AG20443 (cell line): ENCODE results near the gene ASIC4.
A peak's percentile ranks its signal among the peaks of the same experiment; 100 is the strongest.

Experiments used
- DNase-seq: peaks from one replicate; pipeline ENCODE4 v3.0.0; 2012; ENCODE audit warnings: low spot score, mixed read lengths

The ASIC4 gene

DNA sequence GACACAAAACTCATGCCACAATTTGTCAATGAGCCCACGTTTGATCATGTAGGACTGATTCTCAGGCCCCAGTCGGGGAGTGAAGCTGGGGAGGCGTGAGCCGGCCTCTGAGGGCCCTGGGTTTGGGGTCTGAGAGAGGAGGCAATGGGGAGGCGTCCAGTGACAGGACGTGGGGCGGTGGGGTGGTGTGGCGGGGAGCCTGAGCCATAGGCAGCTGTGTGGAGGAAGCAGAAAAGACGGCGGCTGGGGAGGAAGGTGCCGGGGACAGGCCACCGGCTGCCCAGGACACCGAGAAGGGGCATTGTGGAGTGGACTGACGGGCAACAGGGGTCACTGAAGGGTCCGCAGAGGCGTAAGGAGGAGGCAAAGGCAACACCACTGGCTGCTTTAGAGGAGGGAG is 22.1 kb downstream of the ASIC4 start:
- DNase-seq: no peak

DNA sequence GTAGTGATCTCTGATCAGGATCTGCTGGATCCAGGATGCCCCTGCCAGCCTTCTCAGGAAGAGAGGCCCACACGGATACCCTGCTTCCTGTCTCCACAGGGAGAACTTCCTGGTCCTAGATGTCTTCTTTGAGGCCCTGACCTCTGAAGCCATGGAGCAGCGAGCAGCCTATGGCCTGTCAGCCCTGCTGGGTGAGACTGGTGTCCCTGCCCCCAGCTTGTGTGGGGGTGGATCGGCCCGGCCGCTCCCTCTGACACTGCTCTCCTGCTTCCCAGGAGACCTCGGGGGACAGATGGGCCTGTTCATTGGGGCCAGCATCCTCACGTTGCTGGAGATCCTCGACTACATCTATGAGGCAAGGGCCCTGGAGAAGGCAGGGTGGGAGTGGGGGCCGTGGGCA is 22.7 kb downstream of the ASIC4 start:
- DNase-seq: no peak

DNA sequence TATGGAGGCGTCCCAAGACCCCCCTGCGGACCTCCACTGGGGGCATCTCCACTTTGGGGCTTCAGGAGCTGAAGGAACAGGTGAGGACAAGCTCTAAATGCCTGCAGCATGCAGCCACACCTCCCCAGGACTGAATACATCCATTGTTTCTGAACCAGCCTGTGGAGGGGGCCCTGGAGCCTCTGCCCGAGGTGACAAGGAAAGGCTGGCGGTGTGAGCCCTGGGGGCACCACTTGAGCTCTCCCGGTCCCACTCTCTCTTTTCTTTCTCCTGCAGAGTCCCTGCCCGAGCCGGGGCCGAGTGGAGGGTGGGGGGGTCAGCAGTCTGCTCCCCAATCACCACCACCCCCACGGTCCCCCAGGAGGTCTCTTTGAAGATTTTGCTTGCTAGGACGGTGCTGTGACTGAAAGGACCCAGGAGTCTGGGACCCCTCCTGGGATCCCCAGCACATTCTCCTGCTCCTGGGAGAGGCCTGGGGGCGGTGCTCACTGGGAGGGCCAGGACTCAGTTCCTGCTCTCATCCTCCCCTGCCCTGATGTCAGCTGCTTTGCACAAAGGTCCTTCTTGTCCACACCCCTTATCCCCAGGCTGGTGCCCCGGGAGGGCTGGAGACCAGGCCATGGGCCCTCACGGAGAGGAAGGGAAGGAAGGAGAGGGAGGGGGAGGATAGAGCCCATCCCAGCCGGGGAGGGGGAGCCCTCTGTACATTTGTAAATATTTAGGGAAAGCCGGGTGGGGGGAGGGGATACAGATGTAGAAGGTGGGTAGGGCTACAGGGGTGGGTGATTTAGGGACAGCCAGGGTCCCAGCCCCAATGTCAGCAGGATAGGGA is 23.6 kb downstream of the ASIC4 start:
- no peak for DNase-seq

DNA sequence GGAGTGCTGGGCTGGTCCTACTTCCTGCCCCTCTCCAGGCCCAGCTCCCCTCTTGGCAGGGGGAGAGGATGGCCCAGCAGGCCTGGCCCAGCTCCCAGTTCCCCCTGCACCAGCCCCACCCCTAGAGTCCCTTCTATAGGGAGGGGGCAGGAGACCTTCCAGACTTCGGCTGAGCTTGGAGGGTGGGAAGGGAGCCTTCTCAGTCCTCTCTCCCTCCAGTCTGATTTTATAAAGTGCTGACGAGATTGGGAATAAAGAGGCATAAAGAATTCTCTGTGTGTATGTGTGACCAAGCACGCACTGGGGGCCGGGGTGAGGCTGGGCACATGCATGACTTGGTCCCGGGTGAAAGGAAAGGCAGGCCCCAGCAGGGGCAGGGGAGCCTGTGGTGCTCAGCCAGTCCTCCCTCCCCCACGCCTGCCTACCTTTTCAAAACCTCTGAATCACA is 24.2 kb downstream of the ASIC4 start:
- DNase-seq: no peak

DNA sequence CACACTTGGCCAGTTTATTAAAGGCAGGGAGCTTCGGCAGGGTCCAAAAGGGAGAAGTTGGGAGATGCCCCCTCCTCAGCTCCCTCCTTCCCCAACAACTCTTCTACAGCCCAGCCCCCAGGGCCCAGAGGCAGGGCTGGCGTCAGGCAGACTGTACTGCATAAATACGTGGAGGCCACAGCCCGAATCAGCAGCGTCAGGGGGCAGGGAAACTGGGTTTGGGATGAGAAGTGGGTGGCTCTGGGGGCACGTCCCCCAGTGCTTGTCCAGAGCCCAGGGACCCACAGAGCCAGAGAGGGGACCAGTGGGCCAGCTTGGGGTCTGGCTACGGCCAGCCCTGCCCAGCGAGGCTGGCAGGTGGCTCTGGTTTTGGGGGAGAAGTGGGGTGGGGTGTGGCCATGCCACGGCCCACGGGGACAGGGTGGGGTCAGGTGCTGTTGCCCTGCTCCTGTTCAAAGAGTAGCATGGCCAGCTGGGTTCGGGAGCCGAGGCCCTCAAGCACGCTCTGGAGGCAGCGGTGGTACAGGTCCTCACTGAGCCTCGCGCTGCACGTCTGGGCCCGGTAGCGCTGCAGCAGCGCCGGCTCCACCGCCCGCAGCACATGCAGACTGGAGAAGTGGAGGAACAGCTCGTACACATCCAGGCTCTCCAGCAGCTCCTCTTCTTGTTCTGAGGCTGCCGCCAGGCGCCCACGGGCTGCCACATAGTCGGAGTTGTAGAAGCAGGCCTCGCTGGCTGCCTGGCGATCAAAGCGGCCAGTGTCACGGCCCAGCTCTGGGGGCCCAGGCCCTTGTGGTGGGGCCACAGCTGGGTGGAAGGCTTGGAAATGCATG is 24.9 kb downstream of the ASIC4 start:
- no peak for DNase-seq

DNA sequence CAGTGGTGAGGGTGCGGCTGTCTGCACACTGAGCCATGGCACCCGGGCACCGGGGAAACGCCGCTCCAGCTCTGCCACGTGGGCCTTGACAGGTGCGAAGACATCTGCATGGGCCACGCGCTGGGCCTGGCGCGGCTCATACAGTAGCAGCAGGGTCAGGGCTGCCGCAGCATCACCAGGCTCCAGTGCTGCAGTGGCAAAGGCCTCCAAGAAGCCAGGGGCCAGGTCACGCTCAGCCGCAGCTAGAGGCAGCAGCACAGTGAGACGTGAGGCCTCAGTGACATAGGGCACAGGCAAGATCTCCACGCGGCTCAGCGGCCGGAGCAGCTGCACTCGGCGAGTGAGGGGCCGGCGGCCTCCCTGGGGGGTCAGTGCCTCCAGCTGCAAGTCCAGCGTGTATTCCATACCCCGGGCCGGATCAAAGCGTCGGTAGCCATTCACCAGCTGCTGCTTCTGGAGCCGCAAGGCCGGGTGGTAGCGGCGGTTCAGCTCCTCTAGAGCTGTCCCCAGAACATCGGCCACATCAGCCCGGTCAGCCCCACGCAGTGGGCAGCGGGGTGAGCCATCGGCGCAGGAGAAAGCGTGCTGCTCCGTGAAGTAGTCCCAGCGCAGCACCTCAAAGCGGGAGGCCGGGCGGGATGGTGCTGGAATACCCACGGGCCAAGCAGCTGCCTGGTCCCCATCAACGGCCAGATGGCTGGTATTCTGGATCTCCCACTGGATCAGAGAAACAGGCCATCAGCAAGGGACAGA is 25.8 kb downstream of the ASIC4 start:
- no peak for DNase-seq

DNA sequence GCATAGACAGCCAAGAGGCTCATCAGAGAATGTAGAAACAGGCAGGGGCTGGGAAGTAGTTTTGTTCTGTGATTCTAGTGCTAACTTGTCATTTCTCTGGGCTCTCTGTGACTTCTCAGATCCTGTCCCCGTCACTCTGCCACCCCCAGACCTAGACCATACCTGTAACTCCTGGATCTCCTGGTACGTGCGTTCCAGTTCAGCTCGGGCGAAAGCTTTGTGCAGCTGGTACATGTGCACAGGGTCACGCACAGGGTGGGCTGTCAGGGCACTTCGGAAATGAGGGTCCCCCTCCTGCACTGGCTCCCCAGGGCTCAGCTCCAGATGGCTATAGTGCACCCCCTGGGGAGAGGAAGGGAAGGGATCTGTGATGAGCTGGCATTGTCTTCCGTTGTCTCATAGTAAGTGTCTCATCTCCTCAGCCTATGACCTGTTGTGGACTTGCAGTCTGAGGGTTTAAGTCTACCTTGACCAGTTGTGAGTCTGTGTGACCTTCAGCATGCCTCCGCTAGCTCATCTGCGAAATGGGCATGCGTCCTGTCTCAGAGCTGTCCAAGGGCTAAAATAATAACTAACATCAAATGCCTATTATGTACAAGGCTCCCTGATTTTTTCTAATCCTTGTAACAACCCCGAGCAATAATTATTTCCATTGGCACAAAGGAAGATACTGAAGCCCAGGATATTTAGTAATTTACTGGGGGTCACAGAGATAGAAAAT is 26.7 kb downstream of the ASIC4 start:
- no peak for DNase-seq

DNA sequence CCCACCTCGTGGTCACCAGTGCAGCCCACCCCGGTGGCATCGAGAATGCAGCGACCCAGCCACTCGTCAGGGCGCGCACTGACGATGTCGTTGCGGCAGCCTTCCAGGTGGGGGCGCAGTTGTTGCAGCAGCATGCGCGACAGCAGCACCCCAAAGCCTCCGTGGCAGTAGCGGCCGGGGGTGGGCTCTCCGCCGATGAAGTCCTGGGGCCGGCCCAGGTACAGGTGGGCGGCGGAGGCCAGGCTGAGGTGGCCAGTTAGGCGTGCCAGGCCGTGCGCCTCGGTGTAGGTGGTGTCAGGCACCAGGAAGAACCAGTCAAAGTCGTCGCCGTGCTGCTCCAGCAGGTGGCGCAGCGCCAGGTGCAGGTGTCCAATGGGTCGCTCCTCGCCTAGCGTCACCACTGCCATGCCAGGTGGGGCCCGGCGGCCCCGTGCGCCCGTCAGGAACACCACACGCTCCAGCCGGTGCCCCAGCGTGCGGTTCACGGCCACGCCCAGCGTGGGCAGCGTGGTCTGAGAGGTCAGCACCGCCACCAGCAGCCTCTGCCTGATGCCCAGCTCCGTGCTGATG is 27.4 kb downstream of the ASIC4 start:
- DNase-seq: peak; percentile 43

DNA sequence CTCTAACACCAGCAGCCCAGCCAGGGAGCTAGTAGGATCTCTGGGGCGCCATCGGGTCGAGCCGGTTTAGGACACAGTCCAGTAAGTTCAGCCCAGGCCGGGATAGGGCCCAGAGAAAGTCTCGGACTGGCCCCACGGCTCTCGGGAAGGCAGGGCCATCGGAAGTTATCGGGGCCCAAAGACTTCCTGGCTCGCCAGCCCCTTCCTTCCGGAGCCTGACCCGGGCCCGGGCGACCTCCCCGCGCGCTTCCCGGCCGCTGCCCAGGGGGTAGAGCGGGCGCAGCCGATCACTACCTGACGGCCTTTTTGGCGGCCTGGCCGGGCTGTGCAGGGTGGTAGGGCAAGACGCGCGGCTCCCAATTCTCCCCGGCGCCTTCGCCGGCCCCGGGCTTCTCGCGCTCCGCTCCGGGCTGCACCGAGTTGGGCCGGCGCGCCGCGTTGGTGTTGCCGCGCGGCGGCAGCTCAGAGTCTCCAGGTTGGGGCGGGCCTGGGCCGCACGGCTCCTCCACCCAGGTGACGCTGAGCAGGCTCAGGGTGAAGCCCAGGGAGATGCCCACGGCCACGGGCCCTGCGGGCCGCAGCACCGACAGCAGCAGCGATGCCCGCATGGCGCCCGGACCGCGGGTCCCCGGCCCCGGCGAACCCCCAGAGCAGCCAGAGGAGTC is 28.8 kb downstream of the ASIC4 start:
- peak; percentile 65 for DNase-seq

DNA sequence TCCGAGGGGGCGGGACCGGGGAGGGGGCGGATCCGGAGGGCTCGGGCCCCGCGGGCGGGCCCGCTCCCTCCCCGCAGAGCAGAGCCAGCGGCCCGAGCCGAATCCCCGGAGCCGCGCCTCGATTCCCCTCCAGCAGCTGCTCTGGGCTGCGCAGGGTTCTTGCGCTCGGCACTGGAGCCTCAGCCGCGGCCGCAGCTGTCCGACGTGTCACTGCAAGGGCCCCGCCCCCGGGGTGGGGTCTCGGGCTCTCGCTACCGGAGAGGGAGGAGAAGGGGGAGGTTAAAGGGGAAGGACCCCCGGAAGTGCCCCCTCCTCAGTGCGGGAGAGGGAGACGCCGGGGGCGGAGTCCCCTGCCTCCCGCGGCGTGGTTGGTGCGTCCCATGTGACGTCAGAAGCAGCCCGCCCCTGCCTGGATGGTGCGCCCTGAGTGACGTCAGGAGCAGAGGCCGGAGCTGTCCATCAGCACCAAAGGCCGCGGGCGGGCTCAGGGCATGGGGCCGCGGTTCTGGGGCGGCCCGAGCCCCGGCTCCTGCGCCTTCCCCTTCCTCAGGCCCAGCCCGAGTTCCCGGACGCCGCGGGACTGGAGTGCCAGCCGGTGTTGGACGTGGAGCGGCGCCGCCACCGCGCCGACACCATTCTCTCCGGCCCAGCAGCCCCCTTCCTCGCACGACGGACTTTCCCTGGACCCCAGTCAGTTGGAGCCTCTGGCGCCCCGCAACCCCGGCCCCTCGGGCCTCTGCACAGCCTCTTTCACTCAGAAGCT is 29.5 kb downstream of the ASIC4 start, which contains the start of the genes CHPF and TMEM198:
Gene CHPF, minus strand, starts transcription at position 214 of the 763 bp plus-strand sequence. CDS start 271 bp downstream, outside the sequence.
Gene TMEM198, plus strand, starts transcription at position 433 of the 763 bp plus-strand sequence. CDS start 700 bp downstream, outside the sequence.
- peak; percentile 99 for DNase-seq

DNA sequence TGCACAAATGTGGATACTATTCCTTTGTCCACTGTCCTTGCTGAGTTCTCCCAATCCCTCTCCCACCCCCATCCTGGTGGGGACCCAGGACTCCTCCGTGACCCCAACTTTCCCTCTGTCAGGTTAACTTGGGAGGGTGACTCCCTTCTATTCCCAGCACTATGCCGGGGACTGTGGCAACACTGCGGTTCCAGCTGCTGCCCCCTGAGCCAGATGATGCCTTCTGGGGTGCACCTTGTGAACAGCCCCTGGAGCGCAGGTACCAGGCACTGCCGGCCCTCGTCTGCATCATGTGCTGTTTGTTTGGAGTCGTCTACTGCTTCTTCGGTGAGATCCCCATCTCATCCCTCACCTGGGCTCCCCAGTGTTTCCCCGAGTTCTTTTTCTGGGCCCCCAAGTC is 30.3 kb downstream of the ASIC4 start:
- no peak for DNase-seq

DNA sequence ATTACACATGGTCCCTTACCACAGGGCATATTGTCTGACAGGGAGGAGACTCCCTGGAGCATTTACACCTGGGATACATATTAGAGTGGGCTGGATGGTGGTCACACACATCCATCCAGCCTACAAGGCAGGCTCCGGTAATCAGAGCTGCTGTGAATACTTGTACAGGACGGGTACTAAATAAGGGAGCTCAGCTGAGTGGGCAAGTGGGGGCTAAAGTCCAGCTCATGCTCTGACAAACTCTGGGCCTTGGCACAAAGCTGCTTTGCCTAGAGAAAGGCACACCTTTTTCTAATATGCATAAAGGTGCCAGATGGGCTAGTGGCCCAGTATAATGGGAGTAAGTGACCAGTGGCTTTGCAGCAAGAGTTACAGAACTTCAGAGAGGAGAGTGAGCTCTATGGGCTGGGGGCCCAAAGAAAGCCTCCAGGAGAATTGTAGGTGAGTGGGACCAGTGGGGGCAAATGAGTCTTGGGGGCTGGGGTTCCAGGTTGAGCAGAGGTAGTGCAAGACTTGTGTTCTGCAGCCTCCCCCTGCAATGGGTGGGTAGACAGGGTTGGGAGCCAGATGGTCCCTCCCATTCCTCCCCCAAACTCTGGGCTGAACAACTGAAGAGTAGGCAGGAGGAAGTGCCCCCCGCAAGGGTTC is 31.1 kb downstream of the ASIC4 start:
- DNase-seq: no peak

DNA sequence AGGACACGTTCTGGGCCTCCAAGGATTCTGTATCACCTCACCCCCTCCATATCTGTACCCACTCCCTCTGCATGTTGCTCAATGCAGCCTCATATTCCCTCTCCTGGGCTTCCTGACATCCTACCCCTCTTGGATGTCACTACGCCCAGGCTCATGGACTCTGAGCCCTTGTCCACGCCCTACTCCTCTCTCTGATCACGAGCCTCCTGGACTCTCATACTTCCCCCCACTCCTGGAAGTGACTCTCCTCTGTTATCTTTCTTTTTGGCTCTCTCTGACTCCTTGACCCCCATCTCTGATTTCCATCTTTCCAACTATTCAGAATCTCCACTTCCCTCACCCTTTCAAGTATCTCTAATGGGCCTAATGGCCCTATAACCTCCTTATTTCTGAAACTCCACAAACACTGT is 31.7 kb downstream of the ASIC4 start:
- DNase-seq: no peak

DNA sequence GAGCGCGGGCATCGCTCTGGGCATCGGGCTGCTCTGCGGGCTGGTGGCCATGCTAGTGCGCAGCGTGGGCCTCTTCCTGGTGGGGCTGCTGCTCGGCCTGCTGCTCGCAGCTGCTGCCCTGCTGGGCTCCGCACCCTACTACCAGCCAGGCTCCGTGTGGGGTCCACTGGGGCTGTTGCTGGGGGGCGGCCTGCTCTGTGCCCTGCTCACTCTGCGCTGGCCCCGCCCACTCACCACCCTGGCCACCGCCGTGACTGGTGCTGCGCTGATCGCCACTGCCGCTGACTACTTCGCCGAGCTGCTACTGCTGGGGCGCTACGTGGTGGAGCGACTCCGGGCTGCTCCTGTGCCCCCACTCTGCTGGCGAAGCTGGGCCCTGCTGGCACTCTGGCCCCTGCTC is 33.3 kb downstream of the ASIC4 start:
- no peak for DNase-seq

DNA sequence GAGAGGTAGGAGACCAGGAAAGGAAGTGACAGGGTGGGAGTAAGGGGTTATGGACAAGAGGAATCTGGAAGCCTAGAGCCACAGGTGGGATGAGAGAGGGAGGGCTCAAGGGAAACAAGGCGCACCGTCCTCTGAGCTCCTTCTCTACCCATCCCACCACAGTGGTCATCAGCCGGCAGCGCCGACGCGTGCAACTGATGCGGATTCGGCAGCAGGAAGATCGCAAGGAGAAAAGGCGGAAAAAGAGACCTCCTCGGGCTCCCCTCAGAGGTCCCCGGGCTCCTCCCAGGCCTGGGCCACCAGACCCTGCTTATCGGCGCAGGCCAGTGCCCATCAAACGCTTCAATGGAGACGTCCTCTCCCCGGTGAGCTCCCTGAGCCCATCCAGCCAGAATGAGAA is 34.7 kb downstream of the ASIC4 start:
- DNase-seq: no peak

DNA sequence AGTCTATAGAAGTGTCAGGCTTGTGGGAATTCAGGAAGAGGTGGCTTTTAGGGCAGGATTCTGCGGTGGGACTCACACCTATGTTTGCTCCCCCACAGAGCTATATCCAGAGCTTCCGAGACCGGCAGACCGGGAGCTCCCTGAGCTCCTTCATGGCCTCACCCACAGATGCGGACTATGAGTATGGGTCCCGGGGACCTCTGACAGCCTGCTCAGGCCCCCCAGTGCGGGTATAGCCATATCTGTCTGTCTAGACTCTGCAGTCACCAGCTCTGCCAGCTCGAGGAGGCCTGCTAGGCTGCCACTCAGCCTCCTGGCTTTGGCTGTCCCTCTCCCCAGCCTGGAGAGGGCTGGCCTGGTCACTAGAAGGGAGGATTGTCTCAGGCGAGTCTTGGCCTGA is 35.3 kb downstream of the ASIC4 start:
- no peak for DNase-seq

DNA sequence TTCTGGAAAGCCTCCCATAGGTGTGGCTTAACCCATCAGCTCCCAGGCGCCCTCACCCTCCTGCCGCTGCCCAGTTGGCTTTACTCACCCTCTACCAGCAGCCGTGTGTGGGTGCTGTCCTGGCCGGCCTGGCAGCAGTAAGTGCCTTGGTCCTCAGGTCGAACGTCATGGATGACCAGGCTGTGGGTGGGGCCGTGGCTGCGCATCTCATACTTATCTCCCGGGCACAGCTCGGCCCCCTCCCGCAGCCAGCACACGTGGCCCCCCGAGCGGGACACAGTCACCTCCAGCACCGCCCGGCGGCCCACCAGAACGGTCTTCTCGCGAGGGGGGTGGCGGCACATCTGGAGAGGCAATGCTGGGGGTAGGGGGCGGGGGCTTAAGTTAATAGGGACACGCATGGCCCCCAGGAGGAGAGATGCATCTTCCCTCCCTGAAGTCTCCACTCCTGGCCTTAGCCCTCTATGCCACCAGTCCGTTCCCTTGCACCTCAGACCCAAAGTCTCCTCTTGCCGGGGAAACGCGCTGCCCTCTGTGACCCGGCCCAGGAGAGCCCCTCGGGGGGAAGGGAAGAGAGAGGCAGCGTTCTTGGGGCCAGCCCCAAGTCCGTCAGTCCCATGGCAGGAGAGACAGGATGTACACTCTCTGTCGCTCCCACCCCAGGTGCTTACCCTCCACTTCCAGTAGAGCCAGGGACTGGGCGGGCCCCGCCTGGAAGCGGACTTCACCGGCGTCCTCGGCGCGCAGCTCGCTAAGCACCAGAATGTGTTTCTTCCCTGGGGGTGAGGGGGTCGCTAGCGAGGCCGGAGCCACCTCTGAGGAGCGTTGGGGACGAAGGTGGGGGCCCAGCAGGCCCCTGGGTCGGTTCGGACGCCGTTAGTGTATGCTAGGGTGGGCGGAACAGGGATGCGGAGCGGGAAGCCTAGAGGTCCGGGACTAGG is 37.4 kb downstream of the ASIC4 start:
- DNase-seq: peak; percentile 61
